Measurements from ENCODE around the gene DUSP21. TPM values are rescaled to one million over a fixed set of nuclear protein-coding genes. Genes with fewer than 3 reads are reported as not detected.
"Not testable (repeated sequence)": the region's sequence is repeated elsewhere in the genome, so short reads cannot be mapped to it uniquely, and the experiment has no call there.

Gene DUSP21
- total RNA-seq, 1 donor from 2014 or later, result not detected

DNA sequence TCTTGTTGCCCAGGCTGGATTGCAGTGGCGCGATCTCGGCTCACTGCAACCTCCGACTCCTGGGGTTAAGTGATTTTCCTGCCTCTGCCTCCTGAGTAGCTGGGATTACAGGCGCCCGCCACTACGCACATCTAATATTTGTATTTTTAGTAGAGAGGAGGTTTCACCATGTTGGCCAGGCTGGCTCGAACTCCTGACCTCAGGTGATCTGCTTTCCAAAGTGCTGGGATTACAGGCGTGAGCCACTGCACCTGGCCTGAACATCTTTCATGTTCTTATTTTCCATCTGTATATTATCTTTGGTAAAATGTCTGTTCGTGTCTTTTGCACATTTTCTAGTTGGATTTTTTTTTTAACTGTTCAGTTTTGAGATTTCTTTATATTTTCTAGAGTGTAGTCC is 46.9 kb downstream of the DUSP21 start:
- H3K4me3 ChIP-seq (ENCODE audit: low read length in 3 of 3); H3K27ac ChIP-seq (ENCODE audit: low read depth, low read length); H3K9me3 ChIP-seq (ENCODE audit: control insufficient read depth in 3 of 3, low read length in 3 of 3); H3K36me3 ChIP-seq (ENCODE audit: control insufficient read depth in 3 of 3, insufficient read depth in 3 of 3, low read length in 3 of 3); H3K4me1 ChIP-seq (ENCODE audit: control insufficient read depth in 3 of 3, insufficient read depth in 3 of 3, low read length in 3 of 3); H3K9ac ChIP-seq (ENCODE audit: low read depth in 1 of 3, low read length in 3 of 3); H3K27me3 ChIP-seq (ENCODE audit: control insufficient read depth in 3 of 3, insufficient read depth in 3 of 3, low read length in 3 of 3): not testable (repeated sequence)

DNA sequence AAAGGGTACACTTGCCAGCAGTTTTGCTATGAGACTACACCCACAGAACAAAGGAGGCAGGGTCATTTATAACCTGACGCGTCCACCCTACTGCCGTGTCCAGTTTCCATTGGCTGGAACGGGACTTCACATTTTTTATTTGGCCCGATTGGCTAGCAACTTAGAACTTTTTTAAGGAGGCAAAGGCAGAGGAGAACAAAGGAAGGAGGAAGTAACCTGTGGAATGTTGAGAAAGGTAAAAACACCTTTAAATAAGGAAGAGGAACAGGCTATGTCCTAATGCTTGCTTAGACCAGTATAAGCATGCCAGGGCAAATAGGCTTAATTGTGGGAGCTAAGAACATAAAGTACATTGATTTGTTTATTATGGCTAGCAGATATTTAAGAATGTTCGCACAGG is 47.8 kb downstream of the DUSP21 start:
- H3K9me3 ChIP-seq (ENCODE audit: control insufficient read depth in 3 of 3, low read length in 3 of 3), result no peaks in the 10 kb centered on the region
- H3K27me3 ChIP-seq (ENCODE audit: control insufficient read depth in 3 of 3, insufficient read depth in 3 of 3, low read length in 3 of 3), result no peaks in the 10 kb centered on the region
- no peaks in the 10 kb centered on the region for H3K36me3 ChIP-seq (ENCODE audit: control insufficient read depth in 3 of 3, insufficient read depth in 3 of 3, low read length in 3 of 3)
- no peak overlapping the region for H3K27ac ChIP-seq (ENCODE audit: low read depth, low read length)
- peaks cover 0 to 6% (median 0%) of the 10 kb centered on the region in 3 donors for H3K4me1 ChIP-seq (ENCODE audit: control insufficient read depth in 3 of 3, insufficient read depth in 3 of 3, low read length in 3 of 3)
- no peak overlapping the region for H3K9ac ChIP-seq (ENCODE audit: low read depth in 1 of 3, low read length in 3 of 3)
- H3K4me3 ChIP-seq (ENCODE audit: low read length in 3 of 3), result no peak overlapping the region

Other genes starting within 250 kb of the DUSP21 start
- 21.9 TPM for gene KDM6A, start 29.2 kb downstream of the DUSP21 start, total RNA-seq

Data from skeletal muscle tissue (tissue), 4 donors.